OCI-LY7 (cell line): Measurements from ENCODE around the gene NUP210. TPM values are rescaled to one million over a fixed set of nuclear protein-coding genes. Genes with fewer than 3 reads are reported as not detected.

Experiments used
- BruUV-seq: library from RNA; stranded (reverse); fragments of 400-500 nt; replicated peaks from 2 replicates; lab custom pipeline; 2021; lab: Mats Ljungman, UMichigan
- CTCF ChIA-PET: fragments of 300-600 bp; sonication (Branson Sonifier 250); formaldehyde crosslinking; loops from one replicate; lab custom pipeline; 2022; ENCODE audit warnings: antibody characterized with exemption; ENCODE audit not compliant: unreplicated experiment; lab: Charles Lee
- POLR2A ChIA-PET: fragments of 300-600 bp; sonication (Branson Sonifier 250); formaldehyde crosslinking; loops from one replicate; lab custom pipeline; 2022; ENCODE audit warnings: antibody characterized with exemption; lab: Charles Lee
- DNase-seq: peaks from one replicate; pipeline ENCODE4 v3.0.0-alpha.2; 2015; ENCODE audit warnings: low spot score
- H2AFZ ChIP-seq: fragments of 200-600 bp; sonication (generic), shearing (Covaris generic); 2 replicates; pipeline ENCODE4 v1.6.1; 2014; ENCODE audit warnings: mild to moderate bottlenecking, antibody characterized with exemption, low read length, moderate library complexity
- H3K27ac ChIP-seq: fragments of 200-600 bp; sonication (generic); 2 replicates; pipeline ENCODE4 v1.5.1; 2014; ENCODE audit warnings: mixed run types, low read depth, mild to moderate bottlenecking, moderate library complexity, low read length, inconsistent platforms; ENCODE audit not compliant: poor library complexity, severe bottlenecking
- H3K36me3 ChIP-seq: fragments of 200-600 bp; sonication (generic); 2 replicates; pipeline ENCODE4 v1.6.1; 2014; ENCODE audit warnings: mild to moderate bottlenecking, antibody characterized with exemption, low read length, moderate library complexity, mixed read lengths; ENCODE audit not compliant: insufficient read depth
- H3K4me1 ChIP-seq: fragments of 200-600 bp; sonication (generic); 2 replicates; pipeline ENCODE4 v1.5.1; 2014; ENCODE audit warnings: mild to moderate bottlenecking, low read length; ENCODE audit not compliant: insufficient read depth, poor library complexity, severe bottlenecking
- H3K4me2 ChIP-seq: fragments of 200-600 bp; sonication (generic); 2 replicates; pipeline ENCODE4 v1.6.1; 2014; ENCODE audit warnings: mild to moderate bottlenecking, low read length
- H3K4me3 ChIP-seq: fragments of 200-600 bp; sonication (generic); 2 replicates; pipeline ENCODE4 v1.5.1; 2014; ENCODE audit warnings: mild to moderate bottlenecking, low read depth, low read length; ENCODE audit not compliant: poor library complexity, severe bottlenecking
- H3K79me2 ChIP-seq: fragments of 200-600 bp; sonication (generic); 2 replicates; pipeline ENCODE4 v1.6.1; 2016; ENCODE audit warnings: low read depth, mild to moderate bottlenecking, low read length, moderate library complexity, mixed read lengths; ENCODE audit not compliant: insufficient read depth
- H3K9me2 ChIP-seq: fragments of 200-600 bp; sonication (generic); 2 replicates; pipeline ENCODE4 v1.6.1; 2016; ENCODE audit warnings: mild to moderate bottlenecking, low read length, mixed read lengths; ENCODE audit not compliant: insufficient read depth
- H3K9me3 ChIP-seq: fragments of 200-600 bp; sonication (generic); 2 replicates; pipeline ENCODE4 v1.6.1; 2014; ENCODE audit warnings: mild to moderate bottlenecking, mixed run types, low read length, mixed read lengths
- H4K20me1 ChIP-seq: fragments of 200-600 bp; sonication (generic); 2 replicates; pipeline ENCODE4 v1.6.1; 2014; ENCODE audit warnings: mild to moderate bottlenecking, antibody characterized with exemption, low read length, moderate library complexity, mixed read lengths; ENCODE audit not compliant: insufficient read depth
- EZH2phosphoT487 ChIP-seq: fragments of 200-600 bp; sonication (generic); IDR thresholded peaks from 2 replicates; pipeline ENCODE4 v1.6.1; 2018; ENCODE audit warnings: low read depth, borderline replicate concordance, mild to moderate bottlenecking, mixed run types, antibody characterized with exemption, low read length, moderate library complexity, mixed read lengths
- intact Hi-C: fragments of 100-400 bp; cut with micrococcal nuclease; formaldehyde crosslinking; loops from one replicate; pipeline ENCODE4 v1.10.0; 2022; ENCODE audit not compliant: unreplicated experiment
- total RNA-seq, 2 experiments: library from RNA; depleted of rRNA in 1 of 2; stranded (reverse); fragments of >200 nt in 1 of 2; shearing (Covaris generic) in 1 of 2; gene quantifications; 2 replicates each; pipeline ENCODE4 v1.2.3, GENCODE V29; 2014 to 2022
- TF ChIP-seq, protein P1 (sequence below): fragments of 200-600 bp; sonication (generic); conservative IDR thresholded peaks from 2 replicates; pipeline ENCODE4 v1.5.1; 2014; ENCODE audit warnings: mild to moderate bottlenecking, antibody characterized with exemption, low read length, moderate library complexity, mixed read lengths

NUP210 gene
- total RNA-seq, 2 experiments from 2014 or later = 195 to 232 TPM

DNA sequence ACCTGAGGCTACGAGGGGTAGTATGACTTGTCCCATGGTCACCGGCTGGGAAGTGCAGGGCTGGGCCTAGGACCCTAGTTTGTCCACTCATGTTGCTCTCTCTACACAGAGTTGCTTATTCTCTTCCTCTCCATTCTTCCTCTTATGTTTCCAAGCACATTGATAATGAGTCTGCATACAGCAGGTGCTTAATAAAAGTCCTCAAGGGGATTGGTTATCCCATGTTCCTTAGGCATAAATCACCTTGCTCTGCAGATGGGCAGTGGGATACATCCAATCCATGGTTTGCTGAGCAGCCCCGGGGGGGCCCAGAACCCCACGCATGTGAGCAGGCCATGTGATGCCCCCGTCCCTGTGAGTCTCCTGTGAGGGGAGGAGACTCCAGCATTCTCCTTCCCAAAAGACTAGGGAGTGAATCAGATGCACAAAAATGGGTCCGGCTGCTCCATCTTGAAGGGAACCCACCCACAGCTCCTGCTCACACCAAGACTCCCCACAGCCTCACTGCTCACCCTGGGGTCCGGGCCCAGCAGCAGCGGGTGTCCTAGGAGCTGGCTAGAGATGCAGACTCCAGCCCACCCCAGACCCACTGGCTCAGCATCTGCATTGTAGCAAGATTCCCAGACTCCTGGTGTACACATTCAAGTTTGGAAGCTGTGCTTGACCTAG is 139.9 kb downstream of the NUP210 start:
- H3K79me2 ChIP-seq = no peaks in the 10 kb centered on the region
- no peaks in the 10 kb centered on the region for H3K4me1 ChIP-seq
- H3K27ac ChIP-seq = no peak overlapping the region
- no peaks in the 10 kb centered on the region for H3K9me2 ChIP-seq
- TF ChIP-seq, protein P1, sequence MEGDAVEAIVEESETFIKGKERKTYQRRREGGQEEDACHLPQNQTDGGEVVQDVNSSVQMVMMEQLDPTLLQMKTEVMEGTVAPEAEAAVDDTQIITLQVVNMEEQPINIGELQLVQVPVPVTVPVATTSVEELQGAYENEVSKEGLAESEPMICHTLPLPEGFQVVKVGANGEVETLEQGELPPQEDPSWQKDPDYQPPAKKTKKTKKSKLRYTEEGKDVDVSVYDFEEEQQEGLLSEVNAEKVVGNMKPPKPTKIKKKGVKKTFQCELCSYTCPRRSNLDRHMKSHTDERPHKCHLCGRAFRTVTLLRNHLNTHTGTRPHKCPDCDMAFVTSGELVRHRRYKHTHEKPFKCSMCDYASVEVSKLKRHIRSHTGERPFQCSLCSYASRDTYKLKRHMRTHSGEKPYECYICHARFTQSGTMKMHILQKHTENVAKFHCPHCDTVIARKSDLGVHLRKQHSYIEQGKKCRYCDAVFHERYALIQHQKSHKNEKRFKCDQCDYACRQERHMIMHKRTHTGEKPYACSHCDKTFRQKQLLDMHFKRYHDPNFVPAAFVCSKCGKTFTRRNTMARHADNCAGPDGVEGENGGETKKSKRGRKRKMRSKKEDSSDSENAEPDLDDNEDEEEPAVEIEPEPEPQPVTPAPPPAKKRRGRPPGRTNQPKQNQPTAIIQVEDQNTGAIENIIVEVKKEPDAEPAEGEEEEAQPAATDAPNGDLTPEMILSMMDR = no peak
- no peak for TF ChIP-seq EZH2phosphoT487
- H2AFZ ChIP-seq = no peak overlapping the region
- H3K9me3 ChIP-seq = no peaks in the 10 kb centered on the region; the same call in 1 of the 2 replicates
- H3K4me2 ChIP-seq = no peak overlapping the region
- no peaks in the 10 kb centered on the region for H3K36me3 ChIP-seq
- POLR2A ChIA-PET = no interaction called here
- intact Hi-C loops = no loop called here
- H3K4me3 ChIP-seq = no peak overlapping the region
- CTCF ChIA-PET = no interaction called here
- BruUV-seq = no TSS peak
- no peaks in the 10 kb centered on the region for H4K20me1 ChIP-seq
- no peak for DNase-seq

- ChIA-PET POLR2A (no interaction called here), CTCF (no interaction called here)
- Histone ChIP-seq H3K27ac (no peak overlapping the region), H3K4me2 (no peak overlapping the region), H3K9me2 (no peaks in the 10 kb centered on the region), H3K9me3 (no peaks in the 10 kb centered on the region; the same call in 1 of the 2 replicates), H4K20me1 (no peaks in the 10 kb centered on the region), H3K36me3 (no peaks in the 10 kb centered on the region), H3K79me2 (no peaks in the 10 kb centered on the region), H3K4me3 (no peak overlapping the region), H2AFZ (no peak overlapping the region), H3K4me1 (no peaks in the 10 kb centered on the region)
- TF ChIP-seq, protein P1 = no peak
- no peak for TF ChIP-seq EZH2phosphoT487
- DNase-seq = no peak
- intact Hi-C loops = no loop called here
- BruUV-seq = no TSS peak
These were observed 140.6 kb downstream of the NUP210 start for GRCh38 chr3:13279532-13279910.

DNA sequence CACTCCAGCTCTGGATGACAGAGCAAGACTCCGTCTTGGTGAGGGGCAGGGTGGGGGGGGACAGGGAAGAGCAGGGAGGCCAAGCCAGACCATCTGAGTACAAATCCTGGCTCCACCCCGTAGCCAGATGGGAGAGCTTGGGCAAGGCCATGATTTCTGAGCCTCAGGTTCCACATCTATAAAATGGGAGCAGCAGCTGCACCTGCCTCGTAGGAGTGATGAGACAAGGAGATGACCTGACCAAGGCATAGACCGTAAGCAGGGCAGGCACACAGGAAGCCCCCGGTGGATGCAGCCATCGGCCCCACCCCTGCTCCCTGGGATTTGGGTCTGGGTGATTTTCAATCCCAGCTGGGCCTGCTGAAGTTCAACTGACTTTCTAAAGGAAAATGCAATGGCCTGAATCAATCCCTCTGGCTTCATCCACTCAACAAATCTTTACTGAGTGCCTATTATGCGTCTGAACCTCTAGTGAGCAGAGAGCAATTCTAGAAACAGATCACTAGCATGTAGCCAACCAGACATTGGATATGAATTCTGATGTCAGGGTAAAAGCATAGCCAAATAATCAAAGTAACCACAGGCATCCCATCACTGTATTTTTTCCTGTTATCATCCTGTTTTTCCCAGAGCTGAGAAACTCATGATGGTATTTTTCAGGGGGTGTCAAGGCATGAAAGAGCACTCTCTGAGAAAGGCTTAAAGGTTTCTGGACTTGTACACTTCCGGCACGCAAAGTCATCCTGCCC is 141.2 kb downstream of the NUP210 start:
- Histone ChIP-seq H2AFZ (no peak overlapping the region), H3K9me3 (no peaks in the 10 kb centered on the region; the same call in 1 of the 2 replicates), H3K9me2 (no peaks in the 10 kb centered on the region), H3K4me2 (no peak overlapping the region), H3K79me2 (no peaks in the 10 kb centered on the region), H3K4me1 (no peaks in the 10 kb centered on the region), H3K36me3 (no peaks in the 10 kb centered on the region), H4K20me1 (no peaks in the 10 kb centered on the region), H3K4me3 (no peak overlapping the region), H3K27ac (no peak overlapping the region)
- intact Hi-C loops = no loop called here
- no TSS peak for BruUV-seq
- ChIA-PET CTCF (no interaction called here), POLR2A (no interaction called here)
- no peak for TF ChIP-seq EZH2phosphoT487
- TF ChIP-seq, protein P1 = no peak
- DNase-seq = no peak
